ENCODE results near the gene CCDC134. TPM values are rescaled to one million over a fixed set of nuclear protein-coding genes. Genes with fewer than 3 reads are reported as not detected.

CCDC134 gene
- total and polyA plus RNA-seq, 2 donors from 2014 or later = 5.0 to 12.2 TPM

DNA sequence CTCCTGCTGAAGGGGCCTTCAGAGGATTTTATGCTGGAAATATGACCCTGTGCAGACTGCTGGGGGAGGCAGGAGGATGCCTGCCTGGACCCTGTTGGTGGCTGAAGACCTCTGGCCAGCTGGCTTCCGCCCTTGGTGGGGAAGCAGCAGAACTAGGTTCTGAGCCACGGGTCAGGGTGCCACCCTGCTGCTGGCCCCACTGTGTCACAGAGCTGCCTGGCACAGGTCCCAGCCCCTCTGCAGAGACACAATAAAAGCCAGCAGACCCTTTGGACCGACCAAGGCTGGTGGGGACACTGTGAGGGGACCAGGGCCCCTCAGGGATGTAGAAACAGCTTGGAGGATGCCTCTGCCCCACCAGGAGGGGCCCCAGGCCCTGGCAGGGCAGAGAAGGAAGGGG, 25.5 kb downstream of the CCDC134 start:
- intact Hi-C loops (cut with DNase I) = no loop called here
- FAIRE-seq (no peak), DNase-seq (peak in 2 of 5 donors; percentile 26 to 27)
- H3K9me3 ChIP-seq (ENCODE audit: control insufficient read depth in 2 of 3, insufficient read depth in 1 of 3, low read length in 3 of 3) = no peaks in the 10 kb centered on the region
- H3K4me1 ChIP-seq (ENCODE audit: control insufficient read depth in 2 of 3, insufficient read depth in 2 of 3, low read depth in 1 of 3, low read length in 3 of 3) = peaks cover 0 to 16% (median 13%) of the 10 kb centered on the region in 3 donors
- H3K36me3 ChIP-seq (ENCODE audit: control insufficient read depth in 2 of 3, insufficient read depth in 3 of 3, low read length in 3 of 3) = no peaks in the 10 kb centered on the region
- peak overlapping the region in 1 of 3 donors; percentile 30 for H3K9ac ChIP-seq (ENCODE audit: low read length in 3 of 3)
- TF ChIP-seq, protein P1, sequence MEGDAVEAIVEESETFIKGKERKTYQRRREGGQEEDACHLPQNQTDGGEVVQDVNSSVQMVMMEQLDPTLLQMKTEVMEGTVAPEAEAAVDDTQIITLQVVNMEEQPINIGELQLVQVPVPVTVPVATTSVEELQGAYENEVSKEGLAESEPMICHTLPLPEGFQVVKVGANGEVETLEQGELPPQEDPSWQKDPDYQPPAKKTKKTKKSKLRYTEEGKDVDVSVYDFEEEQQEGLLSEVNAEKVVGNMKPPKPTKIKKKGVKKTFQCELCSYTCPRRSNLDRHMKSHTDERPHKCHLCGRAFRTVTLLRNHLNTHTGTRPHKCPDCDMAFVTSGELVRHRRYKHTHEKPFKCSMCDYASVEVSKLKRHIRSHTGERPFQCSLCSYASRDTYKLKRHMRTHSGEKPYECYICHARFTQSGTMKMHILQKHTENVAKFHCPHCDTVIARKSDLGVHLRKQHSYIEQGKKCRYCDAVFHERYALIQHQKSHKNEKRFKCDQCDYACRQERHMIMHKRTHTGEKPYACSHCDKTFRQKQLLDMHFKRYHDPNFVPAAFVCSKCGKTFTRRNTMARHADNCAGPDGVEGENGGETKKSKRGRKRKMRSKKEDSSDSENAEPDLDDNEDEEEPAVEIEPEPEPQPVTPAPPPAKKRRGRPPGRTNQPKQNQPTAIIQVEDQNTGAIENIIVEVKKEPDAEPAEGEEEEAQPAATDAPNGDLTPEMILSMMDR (IDR thresholded peaks at IDR 0.05; ENCODE audit: borderline replicate concordance, extremely low read depth, insufficient read depth) = no peak
- no peaks in the 10 kb centered on the region for H3K27me3 ChIP-seq (ENCODE audit: control insufficient read depth, insufficient read depth, low read length)
- H3K27ac ChIP-seq (ENCODE audit: low read depth in 2 of 2, low read length in 2 of 2) = peak overlapping the region; percentile 3 to 45
- H3K4me3 ChIP-seq (ENCODE audit: low read length in 3 of 3) = no peak overlapping the region

DNA sequence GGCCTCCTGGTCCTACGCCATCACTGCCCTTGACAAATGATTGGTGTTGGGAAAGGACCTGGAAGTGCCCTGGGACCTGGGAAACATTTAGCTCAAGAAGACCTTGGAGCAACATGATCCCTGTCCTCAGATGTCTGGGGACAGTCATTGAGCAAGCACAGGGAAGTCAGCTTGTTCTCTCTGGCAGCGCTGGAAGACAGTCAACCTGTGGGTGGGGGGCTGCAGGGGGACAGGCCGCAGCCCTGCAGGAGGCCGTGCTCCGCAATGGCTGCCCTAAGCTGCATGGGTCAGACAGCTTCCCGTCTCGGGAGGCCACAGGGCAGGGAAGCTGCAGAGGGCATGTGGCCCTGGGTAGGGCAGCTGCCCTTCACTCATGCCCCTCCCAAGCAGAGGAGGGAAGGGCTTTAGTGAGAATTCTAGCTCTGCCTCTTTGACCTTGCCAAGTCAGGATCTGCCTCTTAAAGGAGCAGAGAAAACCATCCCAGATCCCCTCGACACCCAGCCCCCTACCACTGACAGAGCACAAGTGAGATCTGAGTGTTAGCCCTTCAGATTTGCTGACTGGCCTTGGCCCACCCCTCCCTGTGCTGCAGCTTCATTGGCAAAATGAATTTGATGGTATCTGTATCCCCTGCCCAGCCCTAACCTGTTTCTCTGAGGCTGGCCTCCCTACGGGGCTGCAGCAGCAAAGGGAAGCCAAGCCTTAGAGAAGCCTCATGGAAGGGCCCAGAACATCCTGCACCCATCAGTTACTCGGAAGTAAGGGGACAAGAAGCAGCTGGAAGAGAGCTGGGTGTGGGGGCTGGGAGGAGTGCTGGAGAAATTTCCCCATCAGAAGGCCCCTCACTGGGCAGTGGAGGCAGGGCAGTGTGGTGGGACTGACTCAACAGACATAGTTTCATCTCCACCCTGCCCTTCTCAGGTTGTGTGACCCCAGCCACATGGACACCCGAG, 26.2 kb downstream of the CCDC134 start:
- Histone ChIP-seq H3K9ac (ENCODE audit: low read length in 3 of 3) (peak overlapping the region in 1 of 3 donors; percentile 49), H3K27ac (ENCODE audit: low read depth in 2 of 2, low read length in 2 of 2) (peak overlapping the region; percentile 3 to 45), H3K27me3 (ENCODE audit: control insufficient read depth, insufficient read depth, low read length) (no peaks in the 10 kb centered on the region), H3K4me1 (ENCODE audit: control insufficient read depth in 2 of 3, insufficient read depth in 2 of 3, low read depth in 1 of 3, low read length in 3 of 3) (peaks cover 0 to 16% (median 13%) of the 10 kb centered on the region in 3 donors), H3K36me3 (ENCODE audit: control insufficient read depth in 2 of 3, insufficient read depth in 3 of 3, low read length in 3 of 3) (no peaks in the 10 kb centered on the region), H3K4me3 (ENCODE audit: low read length in 3 of 3) (no peak overlapping the region), H3K9me3 (ENCODE audit: control insufficient read depth in 2 of 3, insufficient read depth in 1 of 3, low read length in 3 of 3) (no peaks in the 10 kb centered on the region)
- TF ChIP-seq, protein P1 (IDR thresholded peaks at IDR 0.05; ENCODE audit: borderline replicate concordance, extremely low read depth, insufficient read depth) = no peak
- DNase-seq (peak in 4 of 5 donors; percentile 33 to 69 (median 48)), FAIRE-seq (no peak)
- intact Hi-C loops (cut with DNase I) = no loop called here

DNA sequence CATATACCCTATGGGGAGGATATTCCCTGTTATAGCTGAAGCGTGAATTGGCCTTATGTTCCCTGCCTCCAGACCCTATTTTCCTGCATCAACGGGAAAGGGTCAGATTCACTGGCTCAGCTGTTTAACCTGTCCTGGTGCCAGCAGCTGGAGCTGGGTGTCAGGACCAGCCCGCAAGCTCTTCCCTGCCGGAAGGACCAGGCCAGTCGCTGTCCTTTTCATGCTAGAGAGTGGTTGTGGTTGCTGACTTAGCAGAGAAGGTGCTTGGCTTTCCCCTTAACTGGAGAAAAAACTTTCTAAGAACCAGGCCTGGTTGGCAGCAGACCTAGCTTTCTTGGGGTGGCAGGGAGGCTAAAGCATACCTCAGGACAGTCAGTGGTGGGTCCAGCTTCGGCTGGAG, 27.2 kb downstream of the CCDC134 start:
- Histone ChIP-seq H3K27me3 (ENCODE audit: control insufficient read depth, insufficient read depth, low read length) (no peaks in the 10 kb centered on the region), H3K9ac (ENCODE audit: low read length in 3 of 3) (no peak overlapping the region), H3K36me3 (ENCODE audit: control insufficient read depth in 2 of 3, insufficient read depth in 3 of 3, low read length in 3 of 3) (no peaks in the 10 kb centered on the region), H3K4me1 (ENCODE audit: control insufficient read depth in 2 of 3, insufficient read depth in 2 of 3, low read depth in 1 of 3, low read length in 3 of 3) (peaks cover 0 to 16% (median 13%) of the 10 kb centered on the region in 3 donors), H3K4me3 (ENCODE audit: low read length in 3 of 3) (no peak overlapping the region), H3K9me3 (ENCODE audit: control insufficient read depth in 2 of 3, insufficient read depth in 1 of 3, low read length in 3 of 3) (no peaks in the 10 kb centered on the region), H3K27ac (ENCODE audit: low read depth in 2 of 2, low read length in 2 of 2) (peak overlapping the region in 1 of 2 donors; percentile 37)
- FAIRE-seq (no peak), DNase-seq (no peak)
- TF ChIP-seq, protein P1 (IDR thresholded peaks at IDR 0.05; ENCODE audit: borderline replicate concordance, extremely low read depth, insufficient read depth) = no peak
- intact Hi-C loops (cut with DNase I) = no loop called here
